Thymus (tissue), 11 donors: ENCODE data around the gene TMOD3. TPM values are rescaled to one million over a fixed set of nuclear protein-coding genes. Genes with fewer than 3 reads are reported as not detected.

Experiments
- DNase-seq, 9 donors: peaks; one replicate each; pipeline ENCODE4 v3.0.0-alpha.2; 2013; ENCODE audit warnings: low spot score in 9 of 9, low read depth in 6 of 9, missing footprints in 1 of 9
- H3K27ac ChIP-seq, 2 donors: one replicate each; pipeline ENCODE4 v1.5.1; 2013; ENCODE audit warnings: control low read depth in 1 of 2, low read depth in 1 of 2, low read length in 1 of 2, mild to moderate bottlenecking in 1 of 2, moderate library complexity in 1 of 2
- H3K27me3 ChIP-seq, 2 donors: one replicate each; pipeline ENCODE4 v1.5.1; 2013; ENCODE audit warnings: low read length in 1 of 2; ENCODE audit not compliant: control insufficient read depth in 2 of 2, insufficient read depth in 1 of 2
- H3K36me3 ChIP-seq, 2 donors: one replicate each; pipeline ENCODE4 v1.5.1; 2013; ENCODE audit warnings: low read length in 1 of 2, mild to moderate bottlenecking in 1 of 2, moderate library complexity in 1 of 2; ENCODE audit not compliant: control insufficient read depth in 2 of 2, insufficient read depth in 2 of 2
- H3K4me1 ChIP-seq, 2 donors: one replicate each; pipeline ENCODE4 v1.5.1; 2013; ENCODE audit warnings: low read length in 2 of 2; ENCODE audit not compliant: control insufficient read depth in 2 of 2, insufficient read depth in 2 of 2
- H3K4me3 ChIP-seq, 2 donors: one replicate each; pipeline ENCODE4 v1.5.1; 2013; ENCODE audit warnings: low read length in 2 of 2, control low read depth in 1 of 2, mild to moderate bottlenecking in 1 of 2
- H3K9me3 ChIP-seq, 2 donors: one replicate each; pipeline ENCODE4 v1.5.1; 2013; ENCODE audit warnings: low read length in 1 of 2, mild to moderate bottlenecking in 1 of 2; ENCODE audit not compliant: control insufficient read depth in 2 of 2, insufficient read depth in 1 of 2
- WGBS: extraction: QIAGEN DNeasy Blood & Tissue Kit; methylation state at CpG from one replicate; pipeline ENCODE4 v1.1.7; 2013; 5-methylcytosine and 5-hydroxymethylcytosine counted together
- polyA plus RNA-seq: library from polyadenylated mRNA; stranded (reverse); fragments of 200-250 nt; gene quantifications from one replicate; pipeline ENCODE4 v1.2.3, GENCODE V29; 2013
- total RNA-seq: library from RNA; stranded (reverse); fragments of 120-200 nt; gene quantifications from one replicate; pipeline ENCODE4 v1.2.4, GENCODE V29; 2013
- donor health status: healthy.

The TMOD3 gene
- total and polyA plus RNA-seq, 2 donors: 15.8 to 26.3 TPM

DNA sequence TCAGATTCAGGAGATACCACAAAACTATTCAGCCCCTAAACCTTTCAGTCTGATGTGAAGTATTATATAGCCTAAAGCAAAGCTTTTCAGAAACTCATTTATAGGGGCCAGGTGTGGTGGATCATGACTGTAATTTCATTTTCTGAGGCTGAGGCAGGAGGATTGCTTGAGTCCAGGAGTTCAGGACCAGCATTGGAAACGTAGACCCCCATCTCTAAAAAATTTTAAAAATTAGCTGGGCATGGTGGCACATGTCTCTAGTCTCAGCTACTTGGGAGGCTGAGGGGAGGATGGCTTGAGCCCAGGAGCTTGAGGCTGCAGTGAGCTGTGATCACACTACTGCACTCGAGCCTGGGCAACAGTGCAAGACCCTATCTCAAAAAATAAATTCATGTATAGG is 60.0 kb downstream of the TMOD3 start:
- Histone ChIP-seq H3K4me3 (no peak overlapping the region), H3K9me3 (no peaks in the 10 kb centered on the region), H3K36me3 (peaks cover 0 to 15% of the 10 kb centered on the region in 2 donors), H3K27ac (no peak overlapping the region), H3K27me3 (no peaks in the 10 kb centered on the region), H3K4me1 (no peaks in the 10 kb centered on the region)
- WGBS: 99% methylated on average over 2 of the region's 2 CpGs
- no peak for DNase-seq

DNA sequence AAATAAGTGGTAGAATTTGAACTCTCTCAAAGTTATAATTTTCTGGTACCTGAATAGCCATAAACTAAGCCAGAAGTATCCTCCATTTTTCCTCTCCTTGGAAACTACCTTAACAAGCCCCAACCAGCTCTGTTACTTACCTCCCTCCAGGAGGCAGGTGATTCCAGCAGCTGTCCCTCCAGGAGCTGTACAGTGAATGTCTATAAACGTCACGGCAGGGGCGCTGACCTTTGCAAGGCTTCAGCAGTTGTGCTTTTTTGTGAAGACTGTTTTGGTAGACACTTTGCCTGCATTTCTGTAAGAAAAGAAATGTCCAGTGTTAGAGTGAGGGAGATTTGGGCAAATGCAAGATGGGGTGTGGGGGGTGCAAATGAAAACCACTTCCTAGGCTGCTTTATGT is 75.0 kb downstream of the TMOD3 start:
- no peak overlapping the region for H3K27ac ChIP-seq
- no peak for DNase-seq
- no peaks in the 10 kb centered on the region for H3K27me3 ChIP-seq
- H3K36me3 ChIP-seq: peaks cover 24 to 45% of the 10 kb centered on the region in 2 donors
- no peaks in the 10 kb centered on the region for H3K9me3 ChIP-seq
- H3K4me3 ChIP-seq: no peak overlapping the region
- no peaks in the 10 kb centered on the region for H3K4me1 ChIP-seq
- 95% methylated on average over 3 of the region's 3 CpGs for WGBS

DNA sequence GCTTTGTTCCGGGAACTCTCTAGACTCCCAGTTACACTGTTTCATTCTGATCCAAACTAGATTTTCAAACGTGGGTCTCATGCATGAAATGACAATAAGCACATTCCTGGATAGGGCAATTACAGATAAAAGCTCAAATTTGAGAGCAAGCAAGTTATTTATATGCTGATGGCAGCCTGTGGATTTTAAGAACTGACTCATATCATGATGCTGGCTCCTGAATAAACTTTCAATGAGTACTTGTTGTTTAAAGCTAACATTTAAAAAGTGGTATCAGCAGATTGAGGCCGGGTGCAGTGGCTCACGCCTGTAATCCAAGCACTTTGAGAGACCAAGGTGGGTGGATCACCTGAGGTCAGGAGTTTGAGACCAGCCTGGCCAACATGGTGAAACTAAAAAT is 75.5 kb downstream of the TMOD3 start:
- WGBS: 93% methylated on average over 4 of the region's 4 CpGs
- no peak overlapping the region for H3K4me3 ChIP-seq
- H3K27me3 ChIP-seq: no peaks in the 10 kb centered on the region
- peaks cover 25 to 44% of the 10 kb centered on the region in 2 donors for H3K36me3 ChIP-seq
- H3K9me3 ChIP-seq: no peaks in the 10 kb centered on the region
- H3K27ac ChIP-seq: no peak overlapping the region
- DNase-seq: no peak
- H3K4me1 ChIP-seq: no peaks in the 10 kb centered on the region

DNA sequence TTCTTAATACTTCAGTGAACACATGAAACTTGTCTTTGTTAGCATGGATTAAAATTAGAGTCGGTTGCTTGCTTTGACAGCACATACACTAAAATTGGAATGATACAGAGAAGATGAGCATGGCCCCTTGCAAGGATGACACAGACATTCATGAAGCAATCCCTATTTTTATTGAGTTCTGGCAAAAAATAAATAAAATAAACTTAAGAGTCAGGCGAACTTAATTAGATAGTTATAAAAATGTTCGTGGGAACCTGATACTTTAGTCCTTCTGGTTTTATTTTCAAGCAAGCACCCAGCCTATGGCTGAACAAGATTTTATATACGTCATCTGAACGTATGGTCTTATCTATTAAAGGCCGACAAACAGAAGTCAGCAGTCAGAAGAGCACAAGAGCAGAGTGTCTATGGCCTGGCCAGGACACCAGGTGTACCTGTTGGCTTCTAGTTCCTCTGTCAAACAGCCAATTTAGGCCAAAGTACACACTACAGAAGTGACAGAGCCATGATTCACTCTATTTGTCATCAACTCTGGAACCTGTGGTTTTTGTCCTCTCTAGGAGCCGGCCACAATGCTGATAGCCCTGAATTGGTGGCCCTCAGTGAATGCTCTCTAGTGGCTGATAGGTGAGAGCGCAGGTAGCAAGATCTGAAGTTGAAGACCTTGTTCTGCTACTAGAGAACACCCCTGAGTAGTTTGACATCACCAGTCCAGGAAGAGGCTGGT is 77.8 kb downstream of the TMOD3 start:
- 98% methylated on average over 8 of the region's 8 CpGs for WGBS
- Histone ChIP-seq H3K4me1 (no peaks in the 10 kb centered on the region), H3K27ac (no peak overlapping the region), H3K4me3 (no peak overlapping the region), H3K36me3 (peaks cover 21 to 27% of the 10 kb centered on the region in 2 donors), H3K27me3 (no peaks in the 10 kb centered on the region), H3K9me3 (no peaks in the 10 kb centered on the region)
- no peak for DNase-seq

DNA sequence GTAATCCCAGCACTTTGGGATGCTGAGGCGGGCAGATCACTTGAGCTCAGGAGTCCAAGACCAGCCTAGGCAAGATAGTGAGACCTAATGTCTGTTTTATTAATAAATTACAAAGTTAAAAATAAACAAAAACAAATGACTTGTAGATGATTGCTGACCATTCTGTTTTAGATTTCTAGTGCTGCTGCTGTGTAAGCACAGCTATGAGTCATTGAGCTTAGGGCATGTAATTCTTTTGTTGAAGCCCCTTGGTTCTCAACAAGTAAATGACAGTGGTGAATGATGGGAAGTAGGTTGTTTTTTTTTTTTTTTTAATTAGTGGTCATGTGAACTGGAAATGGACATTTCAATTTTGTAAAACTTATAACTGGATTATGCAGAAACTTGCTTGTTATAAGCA is 78.9 kb downstream of the TMOD3 start:
- 99% methylated on average over 1 of the region's 1 CpG for WGBS
- Histone ChIP-seq H3K27me3 (no peaks in the 10 kb centered on the region), H3K4me3 (no peak overlapping the region), H3K9me3 (peaks cover 0 to 3% of the 10 kb centered on the region in 2 donors), H3K4me1 (no peaks in the 10 kb centered on the region), H3K36me3 (peaks cover 21 to 24% of the 10 kb centered on the region in 2 donors), H3K27ac (no peak overlapping the region)
- no peak for DNase-seq

- H3K27me3 ChIP-seq: no peaks in the 10 kb centered on the region
- no peak for DNase-seq
- H3K4me1 ChIP-seq: no peaks in the 10 kb centered on the region
- H3K9me3 ChIP-seq: peaks cover 0 to 3% of the 10 kb centered on the region in 2 donors
- peaks cover 20 to 26% of the 10 kb centered on the region in 2 donors for H3K36me3 ChIP-seq
- H3K4me3 ChIP-seq: no peak overlapping the region
- no peak overlapping the region for H3K27ac ChIP-seq
- WGBS: 97% methylated on average over 2 of the region's 2 CpGs
Observed at GRCh38 chr15:51909584-51909983, 80.1 kb downstream of the TMOD3 start.

GRCh38 chr15:51912528-51912927 is 83.1 kb downstream of the TMOD3 start:
- no peaks in the 10 kb centered on the region for H3K4me1 ChIP-seq
- H3K27ac ChIP-seq: no peak overlapping the region
- H3K27me3 ChIP-seq: no peaks in the 10 kb centered on the region
- H3K36me3 ChIP-seq: peaks cover 21% of the 10 kb centered on the region in 2 donors
- no peak overlapping the region for H3K4me3 ChIP-seq
- no peak for DNase-seq
- peaks cover 0 to 3% of the 10 kb centered on the region in 2 donors for H3K9me3 ChIP-seq
- WGBS: 99% methylated on average over 3 of the region's 3 CpGs

DNA sequence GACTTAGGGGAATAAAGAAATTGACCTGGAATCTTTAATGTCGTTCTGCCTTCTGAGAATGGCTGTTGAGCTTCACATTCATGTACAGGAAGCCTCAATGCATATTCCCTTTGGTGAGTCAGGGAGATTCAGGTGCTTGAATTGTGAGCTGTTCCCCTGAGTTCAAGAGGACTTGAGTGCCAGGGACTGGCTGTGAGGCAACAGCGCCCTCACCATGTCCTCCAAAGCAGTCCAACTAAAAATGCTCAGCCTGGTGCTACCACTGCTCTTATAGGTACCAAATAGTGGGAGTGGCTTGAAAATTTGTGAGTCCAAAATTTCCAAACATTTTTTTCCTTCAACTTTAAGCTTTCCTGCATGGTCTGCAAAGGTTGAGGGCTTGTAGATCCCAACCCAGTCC is 88.0 kb downstream of the TMOD3 start:
- DNase-seq: peak in 4 of 9 donors; percentile 3 to 31 (median 12)
- Histone ChIP-seq H3K36me3 (peaks cover 24 to 31% of the 10 kb centered on the region in 2 donors), H3K27me3 (no peaks in the 10 kb centered on the region), H3K9me3 (peaks cover 0 to 3% of the 10 kb centered on the region in 2 donors), H3K4me3 (no peak overlapping the region), H3K27ac (no peak overlapping the region), H3K4me1 (no peaks in the 10 kb centered on the region)
- WGBS: 96% methylated on average over 2 of the region's 2 CpGs

GRCh38 chr15:51924156-51925068 is 95.0 kb downstream of the TMOD3 start:
- 97% methylated on average over 11 of the region's 11 CpGs for WGBS
- no peak overlapping the region for H3K4me3 ChIP-seq
- H3K27ac ChIP-seq: no peak overlapping the region
- H3K4me1 ChIP-seq: no peaks in the 10 kb centered on the region
- no peaks in the 10 kb centered on the region for H3K9me3 ChIP-seq
- no peak for DNase-seq
- H3K27me3 ChIP-seq: no peaks in the 10 kb centered on the region
- peaks cover 21 to 30% of the 10 kb centered on the region in 2 donors for H3K36me3 ChIP-seq
